Motor neuron (in vitro differentiated cells): Measurements from ENCODE around the gene NAA15. TPM values are rescaled to one million over a fixed set of nuclear protein-coding genes. Genes with fewer than 3 reads are reported as not detected.
"Not testable (repeated sequence)": the region's sequence is repeated elsewhere in the genome, so short reads cannot be mapped to it uniquely, and the experiment has no call there.

ENCODE experiments used
- ATAC-seq, 8 experiments: fragments of 200-7000 bp; cut with Tn5 transposase; replicated peaks in 6 of 8; 2 replicates each; pipeline ENCODE4 v1.8.0; 2021; ENCODE audit warnings: mild to moderate bottlenecking in 8 of 8, moderate library complexity in 8 of 8
- H3K27ac ChIP-seq, 2 donors: fragments of 250-450 bp; sonication (Bioruptor Pico); 2 replicates each; pipeline ENCODE4 v1.9.0; 2021; ENCODE audit warnings: antibody characterized with exemption in 2 of 2, mild to moderate bottlenecking in 2 of 2, moderate library complexity in 1 of 2
- H3K4me1 ChIP-seq, 2 donors: fragments of 250-450 bp; sonication (Bioruptor Pico); replicated peaks in 1 of 2; 2 replicates each; pipeline ENCODE4 v1.6.1; 2021; ENCODE audit warnings: antibody characterized with exemption in 2 of 2, mild to moderate bottlenecking in 2 of 2, moderate library complexity in 1 of 2
- H3K4me3 ChIP-seq, 5 donors: fragments of 250-450 bp; sonication (Bioruptor Pico); 2 replicates each; pipeline ENCODE4 v1.9.0; 2021; ENCODE audit warnings: antibody characterized with exemption in 5 of 5, mild to moderate bottlenecking in 5 of 5, moderate library complexity in 4 of 5
- WGBS, 10 experiments: fragments of 450-650 bp; shearing (Covaris generic); methylation state at CpG; one replicate each; pipeline ENCODE4 v1.0.0; 2022; 5-methylcytosine and 5-hydroxymethylcytosine counted together
- in situ Hi-C, 9 experiments: fragments of 400-800 bp; cut with MboI; loops; one replicate each; pipeline ENCODE4 v1.15.0; 2021; ENCODE audit warnings: low sequenced_read_pairs in 9 of 9, low pct_unique_long_range_greater_than_20kb in 2 of 9; ENCODE audit not compliant: unreplicated experiment in 9 of 9
- total RNA-seq, 8 experiments: library from RNA; unstranded; fragments of 300-600 nt; gene quantifications; 2 replicates each; pipeline versions ENCODE4 v1.2.3 to v1.2.4, GENCODE V29; 2022

Gene NAA15
- total RNA-seq, 8 experiments from 2014 or later, result 25.6 to 67.1 (median 30.3) TPM

DNA sequence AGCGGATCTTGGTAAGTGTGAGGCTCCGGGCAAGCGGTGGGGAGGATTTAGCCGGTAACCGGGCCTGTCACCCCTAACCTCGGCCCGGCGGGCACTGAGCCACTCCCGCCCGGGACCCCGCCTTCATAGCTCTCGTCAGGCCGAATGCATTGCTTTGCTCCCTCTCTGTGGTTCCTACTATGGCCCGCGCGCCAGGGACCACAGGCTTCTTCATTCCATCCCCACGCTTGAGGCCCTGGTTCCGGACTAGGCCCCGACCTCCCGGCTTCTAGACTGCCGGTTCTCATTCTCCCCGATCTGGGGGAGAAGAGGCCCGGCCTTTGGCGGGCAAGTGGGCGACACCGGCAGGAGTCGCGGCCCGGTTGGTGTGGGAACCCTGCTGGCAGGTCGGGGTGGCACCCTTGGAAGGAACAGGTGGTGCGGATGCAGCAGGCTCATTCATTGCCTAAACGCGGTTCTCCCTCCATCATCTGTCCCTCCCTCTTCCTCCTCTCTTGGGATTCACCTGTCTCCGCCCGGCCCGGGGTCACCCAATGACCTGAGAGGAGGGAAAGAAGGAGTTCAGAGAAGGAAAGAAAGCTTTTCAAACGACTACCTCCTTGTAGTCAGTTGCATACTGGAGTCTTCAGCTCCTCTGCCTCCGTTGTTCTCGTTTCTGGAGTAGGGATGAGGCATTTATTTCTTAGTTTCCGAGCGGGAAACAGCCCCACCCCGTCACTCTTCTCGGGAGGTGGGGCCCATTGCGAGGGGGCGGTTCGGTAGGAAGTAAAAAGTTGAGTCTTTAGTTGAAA is 711 bp downstream of the NAA15 start, which contains the start of gene NDUFC1:
NDUFC1 (minus strand) TSS at position 657 of the 791 bp plus-strand sequence. CDS start 6,679 bp downstream, outside the sequence.
- in situ Hi-C loops, result no loop called here
- peak; percentile 41 to 55 (median 44) for ATAC-seq
- Histone ChIP-seq H3K27ac (peak within 1 kb of the TSS; percentile 94 to 96), H3K4me3 (peak within 1 kb of the TSS; percentile 56 to 93 (median 85)), H3K4me1 (peaks cover 0 to 19% of the 10 kb centered on the region in 2 donors)
- 0% methylated on average over 1 to 14 of the region's 46 CpGs; no CpG with 5 or more reads in 2 of the 10 experiments for WGBS, 10 experiments

DNA sequence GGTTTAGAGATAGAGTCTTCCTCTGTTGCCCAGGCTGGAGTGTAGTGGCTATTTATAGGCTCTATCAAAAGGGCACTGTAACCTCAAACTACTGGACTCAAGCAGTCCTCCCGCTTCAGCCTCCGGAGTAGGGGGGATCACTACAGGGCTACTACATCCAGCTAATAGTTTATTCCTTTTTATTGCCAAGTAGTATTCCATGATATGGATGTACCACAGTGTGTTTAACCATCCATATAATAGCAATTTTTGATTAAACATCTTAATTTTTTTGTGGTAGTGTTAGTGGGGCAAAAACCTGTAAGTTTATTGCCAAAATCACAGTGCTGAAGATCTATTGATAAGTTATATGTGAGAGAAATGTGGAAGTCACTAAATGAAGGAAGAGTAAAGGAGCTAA is 3.6 kb downstream of the NAA15 start:
- no peak overlapping the region for H3K27ac ChIP-seq
- peaks cover 0 to 12% of the 10 kb centered on the region in 2 donors for H3K4me1 ChIP-seq
- 80 to 100% (median 100%) methylated on average over 1 to 2 of the region's 2 CpGs; no CpG with 5 or more reads in 3 of the 10 experiments for WGBS, 10 experiments
- no peak overlapping the region for H3K4me3 ChIP-seq
- in situ Hi-C loops, result no loop called here
- no peak for ATAC-seq

DNA sequence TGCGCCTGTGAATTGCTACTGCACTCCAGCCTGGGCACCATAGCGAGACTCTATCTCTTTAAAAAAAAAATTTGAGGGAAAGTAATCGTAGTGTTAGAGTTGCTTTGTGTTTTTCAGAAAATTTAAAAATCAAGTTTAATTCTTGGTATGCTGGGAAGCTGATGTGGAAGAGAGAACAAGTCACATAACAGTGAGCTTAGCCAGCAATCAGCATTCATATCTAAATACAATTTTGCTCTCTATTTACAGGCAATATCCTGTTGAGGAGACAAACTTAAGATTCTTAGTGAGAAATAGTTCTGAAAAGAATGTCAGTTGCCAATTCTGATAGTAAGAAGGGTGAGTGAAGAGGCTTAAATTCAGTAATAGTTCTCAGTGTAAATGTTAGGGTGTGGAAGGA is 10.6 kb downstream of the NAA15 start:
- Histone ChIP-seq H3K4me1 (no peaks in the 10 kb centered on the region), H3K4me3 (no peak overlapping the region), H3K27ac (no peak overlapping the region)
- in situ Hi-C loops, result no loop called here
- WGBS, 10 experiments, result 63 to 100% (median 94%) methylated on average over 1 to 3 of the region's 3 CpGs
- ATAC-seq, result peak in 2 of 8 experiments; percentile 24 to 40

DNA sequence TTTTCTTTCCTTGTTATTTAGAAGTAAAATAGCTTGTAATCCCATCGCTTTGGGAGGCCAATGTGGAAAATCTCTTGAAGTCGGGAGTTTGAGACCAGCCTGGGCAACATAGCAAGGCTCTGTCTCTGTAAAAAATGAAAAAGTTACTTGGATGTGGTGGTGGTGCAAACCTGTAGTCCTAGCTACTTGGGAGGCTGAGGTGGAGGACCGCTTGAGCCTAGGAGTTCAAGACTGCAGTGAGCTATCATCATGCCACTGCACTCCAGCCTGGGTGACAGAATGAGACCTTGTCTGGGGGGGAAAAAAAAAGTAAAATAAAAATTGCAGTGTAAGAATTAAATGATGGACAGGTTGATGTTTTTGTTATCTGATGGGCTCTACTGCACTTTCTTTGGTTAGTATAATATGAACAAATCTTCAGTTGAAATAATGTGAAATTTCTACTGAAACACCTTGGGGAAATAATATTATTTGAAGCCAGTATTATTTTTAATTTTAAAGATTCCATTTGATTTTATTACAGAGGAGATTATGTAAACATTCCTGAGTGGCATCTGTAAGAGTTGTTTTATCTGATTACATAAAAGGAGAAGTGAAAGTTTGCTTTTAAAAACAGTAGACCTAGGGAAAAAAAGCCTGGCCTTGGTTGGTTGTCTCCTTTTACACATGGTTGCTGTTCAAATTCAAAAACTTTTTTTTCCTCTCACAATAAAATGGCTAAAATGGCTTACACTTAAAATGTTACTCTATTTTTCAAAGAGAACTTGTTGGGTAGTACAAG is 11.4 kb downstream of the NAA15 start:
- ATAC-seq, result no peak
- Histone ChIP-seq H3K4me1 (no peaks in the 10 kb centered on the region), H3K27ac (no peak overlapping the region), H3K4me3 (no peak overlapping the region)
- WGBS, 10 experiments, result 95 to 100% (median 100%) methylated on average over 1 to 3 of the region's 3 CpGs; no CpG with 5 or more reads in 3 of the 10 experiments
- in situ Hi-C loops, result no loop called here

DNA sequence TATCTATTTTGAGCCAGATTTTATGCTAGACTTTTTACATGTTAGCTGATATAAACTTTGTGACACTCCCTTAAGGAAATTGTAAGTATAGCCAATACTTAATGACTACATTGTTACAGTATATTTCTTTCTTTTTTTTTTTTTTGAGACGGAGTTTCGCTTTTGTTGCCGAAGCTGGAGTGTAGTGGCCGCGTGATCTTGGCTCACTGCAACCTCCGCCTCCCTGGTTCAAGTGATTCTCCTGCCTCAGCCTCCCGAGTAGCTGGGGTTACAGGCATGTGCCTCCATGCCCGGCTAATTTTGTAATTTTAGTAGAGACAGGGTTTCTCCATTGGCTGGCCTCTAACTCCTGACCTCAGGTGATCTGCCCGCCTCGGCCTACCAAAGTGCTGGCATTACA is 12.1 kb downstream of the NAA15 start:
- H3K4me3 ChIP-seq, in situ Hi-C loops, ATAC-seq, H3K4me1 ChIP-seq, H3K27ac ChIP-seq: not testable (repeated sequence)
- WGBS, 10 experiments, result 91 to 100% (median 100%) methylated on average over 1 to 10 of the region's 10 CpGs; no CpG with 5 or more reads in 1 of the 10 experiments

DNA sequence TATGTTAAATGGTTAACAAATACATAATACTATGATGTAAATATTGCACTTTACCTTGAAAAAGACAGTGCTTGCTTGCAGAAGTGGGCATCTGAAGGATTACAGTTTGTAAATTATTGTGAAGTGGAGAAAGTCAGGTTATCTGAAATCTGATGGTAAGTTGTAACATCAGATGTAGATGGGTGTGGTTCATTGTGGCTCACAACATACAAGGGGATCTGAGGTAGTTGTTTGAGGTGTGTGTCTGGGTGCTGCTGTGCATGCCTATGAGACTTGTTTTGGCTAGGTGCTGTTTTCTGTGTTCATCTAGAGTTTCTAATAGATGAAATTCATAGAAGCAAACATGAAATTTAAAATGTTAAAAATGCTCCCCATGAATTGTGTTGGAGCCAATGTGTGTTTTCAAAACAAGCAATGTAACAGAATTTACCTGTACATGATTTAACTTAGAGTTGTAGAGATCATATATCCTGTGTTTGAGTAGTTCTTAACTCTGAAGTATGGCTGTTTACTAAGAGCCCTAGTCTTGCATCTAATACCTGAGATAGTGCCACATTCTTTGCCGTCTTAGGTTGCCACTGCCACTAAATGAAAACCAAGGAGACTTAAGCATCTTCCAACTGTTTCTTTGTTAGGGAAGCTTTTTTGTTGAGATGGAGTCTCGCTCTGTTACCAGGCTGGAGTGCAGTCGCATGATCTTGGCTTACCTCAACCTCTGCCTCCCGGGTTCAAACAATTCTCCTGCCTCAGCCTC is 12.9 kb downstream of the NAA15 start:
- H3K4me3 ChIP-seq, result no peak overlapping the region
- no peak overlapping the region for H3K27ac ChIP-seq
- 60 to 100% (median 96%) methylated on average over 1 to 4 of the region's 4 CpGs; no CpG with 5 or more reads in 3 of the 10 experiments for WGBS, 10 experiments
- peak in 1 of 8 experiments; percentile 39 for ATAC-seq
- in situ Hi-C loops, result no loop called here
- H3K4me1 ChIP-seq, result no peaks in the 10 kb centered on the region

DNA sequence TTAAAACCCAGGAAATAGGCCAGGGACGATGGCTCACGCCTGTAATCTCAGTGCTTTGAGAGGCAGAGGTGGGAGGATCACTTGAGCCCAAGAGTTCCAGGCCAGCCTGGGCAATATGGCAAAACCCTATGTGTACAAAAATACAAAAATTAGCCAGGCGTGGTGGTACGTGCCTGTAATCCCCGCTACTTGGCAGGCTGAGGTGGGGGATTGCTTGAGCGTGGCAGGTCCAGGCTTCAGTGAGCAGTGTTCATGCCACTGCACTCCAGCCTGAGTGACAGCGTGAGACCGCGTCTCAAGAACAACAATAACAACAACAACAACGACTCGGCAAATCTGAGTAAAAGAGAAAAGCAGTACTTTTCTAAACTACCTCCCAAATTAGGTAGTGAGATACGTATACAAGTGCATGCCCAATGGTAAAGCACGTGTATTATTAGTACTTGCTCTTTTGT is 13.9 kb downstream of the NAA15 start:
- in situ Hi-C loops, result no loop called here
- Histone ChIP-seq H3K4me1 (no peaks in the 10 kb centered on the region), H3K4me3 (no peak overlapping the region), H3K27ac (peak overlapping the region in 1 of 2 donors; percentile 18)
- no peak for ATAC-seq
- WGBS, 10 experiments, result 88 to 100% (median 95%) methylated on average over 1 to 10 of the region's 13 CpGs

DNA sequence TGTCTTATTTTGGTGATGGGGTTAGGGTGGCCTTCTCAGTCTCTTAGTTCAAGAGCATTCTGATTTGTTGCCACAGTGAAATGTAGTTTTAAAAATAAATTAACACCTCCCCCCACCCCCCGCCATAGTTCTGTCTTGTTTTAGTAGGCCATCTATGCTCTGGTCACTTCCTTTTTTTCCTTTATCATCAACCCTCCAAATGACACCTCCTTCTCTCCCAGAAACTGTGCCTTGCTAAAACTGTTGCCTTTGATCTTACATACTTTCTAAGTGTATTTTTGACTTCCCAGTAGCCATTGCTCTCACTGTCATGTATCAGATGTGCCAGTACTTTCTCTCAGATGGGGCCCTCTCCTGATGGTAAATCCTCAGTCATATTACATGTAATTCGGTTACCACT is 15.4 kb downstream of the NAA15 start:
- in situ Hi-C loops, result no loop called here
- H3K4me1 ChIP-seq, result no peaks in the 10 kb centered on the region
- no peak overlapping the region for H3K4me3 ChIP-seq
- WGBS, 10 experiments, result 79 to 100% (median 100%) methylated on average over 1 to 2 of the region's 2 CpGs; no CpG with 5 or more reads in 3 of the 10 experiments
- no peak overlapping the region for H3K27ac ChIP-seq
- ATAC-seq, result no peak

DNA sequence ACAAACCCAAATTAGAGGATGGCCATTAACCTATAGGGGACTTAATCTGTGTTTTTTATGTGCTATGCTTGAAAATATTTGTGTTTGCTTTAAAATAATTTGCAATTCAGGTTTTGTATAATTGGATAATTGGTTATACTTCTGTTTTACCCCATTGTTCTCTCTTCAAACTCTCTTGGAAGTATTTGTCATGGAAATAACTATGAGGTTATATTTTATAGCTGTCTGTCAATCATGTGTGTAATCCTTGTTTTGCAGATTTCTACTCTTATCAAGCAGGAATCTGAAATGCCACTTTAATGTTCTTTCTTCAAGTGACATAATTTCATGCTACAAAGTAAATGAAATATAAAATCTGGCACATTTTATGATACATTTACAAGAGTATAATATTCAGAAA is 16.3 kb downstream of the NAA15 start:
- ATAC-seq, result no peak
- H3K4me3 ChIP-seq, result no peak overlapping the region
- in situ Hi-C loops, result no loop called here
- H3K4me1 ChIP-seq, result no peaks in the 10 kb centered on the region
- H3K27ac ChIP-seq, result no peak overlapping the region

DNA sequence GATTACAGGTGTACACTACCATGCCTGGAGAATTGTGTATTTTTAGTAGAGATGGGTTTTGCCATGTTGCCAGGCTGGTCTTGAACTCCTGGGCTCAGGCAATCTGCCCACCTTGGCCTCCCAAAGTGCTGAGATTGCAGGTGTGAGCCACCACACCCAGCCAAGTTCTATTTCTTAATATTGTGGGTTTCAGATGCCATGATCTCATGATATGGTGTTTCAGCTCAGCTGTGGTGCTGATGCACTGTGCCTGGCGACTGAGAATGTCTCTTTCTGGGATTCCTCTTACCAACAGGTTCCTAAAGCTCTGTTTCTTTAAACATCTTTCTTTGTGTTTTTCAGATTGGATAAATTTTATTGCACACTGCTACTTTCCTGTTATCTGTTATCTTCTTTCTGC is 18.3 kb downstream of the NAA15 start:
- no peak for ATAC-seq
- WGBS, 10 experiments, result 80 to 100% (median 90%) methylated on average over 1 of the region's 1 CpG; no CpG with 5 or more reads in 5 of the 10 experiments
- no peak overlapping the region for H3K4me3 ChIP-seq
- H3K27ac ChIP-seq, result no peak overlapping the region
- H3K4me1 ChIP-seq, result no peaks in the 10 kb centered on the region
- in situ Hi-C loops, result no loop called here

DNA sequence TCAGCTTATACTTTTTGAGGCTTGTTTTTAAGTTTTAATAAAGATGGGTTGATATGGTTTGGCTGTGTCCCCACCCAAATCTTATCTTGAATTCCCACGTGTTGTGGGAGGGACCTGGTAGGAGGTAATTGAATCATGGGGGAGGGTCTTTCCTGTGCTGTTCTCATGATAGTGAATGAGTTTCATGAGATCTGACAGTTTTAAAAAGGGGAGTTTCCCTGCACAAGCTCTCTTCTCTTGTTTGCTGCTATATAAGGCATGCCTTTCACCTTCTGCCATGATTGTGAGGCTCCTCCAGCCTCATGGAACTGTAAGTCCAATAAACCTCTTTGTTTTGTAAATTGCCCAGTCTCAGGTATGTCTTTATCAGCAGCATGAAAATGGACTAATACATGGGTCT is 20.8 kb downstream of the NAA15 start:
- H3K4me1 ChIP-seq, H3K4me3 ChIP-seq, H3K27ac ChIP-seq, in situ Hi-C loops, ATAC-seq: not testable (repeated sequence)
- 14 to 100% (median 100%) methylated on average over 1 of the region's 1 CpG; no CpG with 5 or more reads in 4 of the 10 experiments for WGBS, 10 experiments

DNA sequence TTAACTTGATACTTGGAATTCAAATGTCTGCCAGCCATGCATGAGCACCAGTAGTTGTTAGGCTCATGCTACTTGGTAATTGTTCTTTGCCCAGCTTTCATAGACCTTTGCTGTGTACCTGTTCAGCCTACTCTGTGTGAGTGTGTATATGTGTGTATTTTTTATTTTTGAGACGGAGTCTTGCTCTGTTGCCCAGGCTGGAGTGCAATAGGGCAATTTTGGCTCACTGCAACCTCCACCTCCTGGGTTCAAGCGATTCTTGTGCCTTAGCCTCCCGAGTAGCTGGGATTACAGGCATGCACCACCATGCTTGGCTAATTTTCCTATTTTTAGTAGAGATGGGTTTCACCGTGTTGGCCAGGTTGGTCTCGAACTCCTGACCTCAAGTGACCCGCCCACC is 21.2 kb downstream of the NAA15 start:
- WGBS, 10 experiments, result 91 to 100% (median 96%) methylated on average over 1 to 6 of the region's 6 CpGs; no CpG with 5 or more reads in 5 of the 10 experiments
- in situ Hi-C loops, H3K27ac ChIP-seq, H3K4me3 ChIP-seq, ATAC-seq, H3K4me1 ChIP-seq: not testable (repeated sequence)

DNA sequence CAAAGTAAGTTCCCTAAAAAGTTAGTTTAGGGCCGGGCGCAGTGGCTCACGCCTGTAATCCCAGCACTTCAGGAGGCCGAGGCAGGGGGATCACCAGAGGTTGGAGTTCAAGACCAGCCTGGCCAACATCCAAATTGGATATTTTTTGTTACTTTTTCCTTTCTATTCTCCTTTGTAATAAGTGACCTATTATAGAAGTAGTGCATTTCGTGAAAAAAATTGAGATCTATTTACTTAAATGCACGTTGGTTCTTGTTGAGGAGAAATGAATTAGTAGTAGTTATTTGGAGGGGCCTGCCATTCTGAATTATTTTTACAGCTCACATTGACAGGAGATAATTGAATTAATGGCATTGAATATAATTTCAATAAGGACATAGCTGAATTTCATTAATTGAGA is 23.3 kb downstream of the NAA15 start:
- Histone ChIP-seq H3K4me3 (no peak overlapping the region), H3K27ac (no peak overlapping the region), H3K4me1 (no peaks in the 10 kb centered on the region)
- in situ Hi-C loops, result no loop called here
- no peak for ATAC-seq
- WGBS, 10 experiments, result 40 to 98% (median 85%) methylated on average over 1 to 6 of the region's 6 CpGs
